K562 (cell line): ENCODE results near the gene SLC43A1. TPM values are rescaled to one million over a fixed set of nuclear protein-coding genes. Genes with fewer than 3 reads are reported as not detected.
A peak's percentile ranks its signal among the peaks of the same experiment; 100 is the strongest.

ENCODE experiments used
- ATAC-seq: fragments of 200-7000 bp; cut with Tn5 transposase; 3 replicates; pipeline ENCODE4 v1.9.1; 2020; ENCODE audit warnings: moderate library complexity
- BruUV-seq: library from RNA; stranded (reverse); fragments of 400-500 nt; replicated peaks from 2 replicates; lab custom pipeline; 2021; lab: Mats Ljungman, UMichigan
- CTCF ChIA-PET: fragments of 300-600 bp; formaldehyde crosslinking; extraction: SDS; loops from one replicate; lab custom pipeline; 2021; ENCODE audit warnings: low intra/inter-chr PET ratio; lab: Yijun Ruan, JAX
- POLR2A ChIA-PET: fragments of 300-600, 350-650 bp; sonication (Branson Sonifier 250); formaldehyde crosslinking; extraction: SDS; loops from one replicate; lab custom pipeline; 2021; ENCODE audit warnings: antibody characterized with exemption, inconsistent platforms; lab: Yijun Ruan, JAX
- DNase-seq, 4 experiments: peaks; one replicate each; pipeline versions ENCODE4 v3.0.0 to v3.0.0-alpha.2; 2011 to 2018; ENCODE audit warnings: low spot score in 3 of 4, mixed read lengths in 3 of 4; ENCODE audit errors: extremely low read depth in 1 of 4
- FAIRE-seq: peaks from 2 replicates; lab custom pipeline; 2011; peaks lifted over from hg19 to GRCh38; lab: Jason Lieb, UNC
- H2AFZ ChIP-seq: 2 replicates; pipeline ENCODE4 v1.6.0; 2011; ENCODE audit warnings: low read depth, low read length, control low read depth, inconsistent platforms
- H3K27ac ChIP-seq: fragments of 200-600 bp; 3 replicates; pipeline ENCODE4 v1.8.0; 2011; ENCODE audit warnings: low read depth, mild to moderate bottlenecking, control low read depth, inconsistent platforms, low read length, moderate library complexity, mixed read lengths; ENCODE audit errors: extremely low read depth
- H3K27me3 ChIP-seq, 2 experiments: fragments of 300-600 bp in 1 of 2; 2 replicates in 1 of 2; 3 replicates in 1 of 2; pipeline versions ENCODE4 v1.6.0 to v1.8.0; 2011; ENCODE audit warnings: inconsistent platforms in 2 of 2, low read length in 2 of 2, mild to moderate bottlenecking in 1 of 2, mixed read lengths in 1 of 2, moderate library complexity in 1 of 2; ENCODE audit not compliant: control insufficient read depth in 2 of 2, insufficient read depth in 2 of 2
- H3K36me3 ChIP-seq: fragments of 300-600 bp; 3 replicates; pipeline ENCODE4 v1.8.0; 2011; ENCODE audit warnings: mild to moderate bottlenecking, low read length, inconsistent platforms; ENCODE audit not compliant: control insufficient read depth, insufficient read depth
- H3K4me1 ChIP-seq, 2 experiments: fragments of 200-600 bp in 1 of 2; replicated peaks in 1 of 2; 2 replicates in 1 of 2; 3 replicates in 1 of 2; pipeline versions ENCODE4 v1.5.1 to v1.8.0; 2011; ENCODE audit warnings: inconsistent platforms in 2 of 2, low read length in 2 of 2, mild to moderate bottlenecking in 1 of 2, mixed read lengths in 1 of 2, moderate library complexity in 1 of 2; ENCODE audit not compliant: control insufficient read depth in 2 of 2, insufficient read depth in 2 of 2
- H3K4me2 ChIP-seq: 2 replicates; pipeline ENCODE4 v1.6.1; 2011; ENCODE audit warnings: low read length, control low read depth, inconsistent platforms, mixed read lengths; ENCODE audit not compliant: insufficient read depth
- H3K4me3 ChIP-seq: fragments of 200-600 bp; sonication (generic), shearing (Covaris generic); 2 replicates; pipeline ENCODE4 v1.5.1; 2016; ENCODE audit warnings: control low read depth, inconsistent platforms
- H3K79me2 ChIP-seq: fragments of 200-600 bp; 3 replicates; pipeline ENCODE4 v1.8.0; 2011; ENCODE audit warnings: low read length, inconsistent platforms; ENCODE audit not compliant: control insufficient read depth, insufficient read depth
- H3K9ac ChIP-seq, 2 experiments: 2 replicates each; pipeline versions ENCODE4 v1.6.0 to v1.6.1; 2011; ENCODE audit warnings: low read depth in 2 of 2, low read length in 2 of 2, control low read depth in 1 of 2, inconsistent platforms in 1 of 2, mild to moderate bottlenecking in 1 of 2, mixed read lengths in 1 of 2; ENCODE audit not compliant: insufficient read depth in 1 of 2
- H3K9me1 ChIP-seq: one replicate; pipeline ENCODE4 v1.6.0; 2011; ENCODE audit warnings: inconsistent platforms, mild to moderate bottlenecking, low read length, moderate library complexity; ENCODE audit not compliant: control insufficient read depth, insufficient read depth
- H3K9me3 ChIP-seq: replicated peaks from 2 replicates; pipeline ENCODE4 v1.5.1; 2011; ENCODE audit warnings: low read depth, low read length, inconsistent platforms; ENCODE audit not compliant: control insufficient read depth, insufficient read depth
- H4K20me1 ChIP-seq: replicated peaks from 2 replicates; pipeline ENCODE4 v1.6.1; 2011; ENCODE audit warnings: low read length, inconsistent platforms, mixed read lengths; ENCODE audit not compliant: control insufficient read depth, insufficient read depth
- CEBPG ChIP-seq, 3 experiments: fragments of 200-800 bp in 1 of 3; sonication (Bioruptor generic) in 1 of 3; sonication (generic) in 1 of 3; formaldehyde crosslinking in 1 of 3; IDR thresholded peaks in 2 of 3; conservative IDR thresholded peaks in 1 of 3; 2 replicates each; pipeline versions ENCODE4 v1.6.1 to v1.8.0; 2016 to 2022; ENCODE audit warnings: missing compliant biosample characterization in 2 of 3, missing genetic modification characterization in 2 of 3, mild to moderate bottlenecking in 1 of 3, missing genetic modification reagents in 1 of 3
- HIVEP1 ChIP-seq: fragments of 250-450 bp; sonication (Bioruptor Pico); IDR thresholded peaks from 2 replicates; pipeline ENCODE4 v1.4.0; 2020; ENCODE audit warnings: mild to moderate bottlenecking
- JUND ChIP-seq, 2 experiments: IDR thresholded peaks; 2 replicates in 1 of 2; 3 replicates in 1 of 2; pipeline ENCODE4 v1.6.1; 2011; ENCODE audit warnings: borderline replicate concordance in 2 of 2, low read depth in 2 of 2, low read length in 2 of 2, improper control_type of control experiment in 1 of 2, missing biosample characterization in 1 of 2, missing genetic modification characterization in 1 of 2, missing genetic modification reagents in 1 of 2
- NCOA6 ChIP-seq: fragments of 450-650 bp; IDR thresholded peaks from 2 replicates; pipeline ENCODE4 v1.6.1; 2017; ENCODE audit warnings: mild to moderate bottlenecking
- POLR2G ChIP-seq: fragments of 200-400 bp; formaldehyde crosslinking; IDR thresholded peaks from 2 replicates; pipeline ENCODE4 v1.6.1; 2017; ENCODE audit warnings: low read depth, mild to moderate bottlenecking, antibody characterized with exemption, low read length, moderate library complexity
- RBM25 ChIP-seq: fragments of 200-400 bp; formaldehyde crosslinking; IDR thresholded peaks from 2 replicates; pipeline ENCODE4 v1.6.1; 2018; ENCODE audit warnings: low read length, low read depth, moderate library complexity; ENCODE audit not compliant: severe bottlenecking
- WGBS: fragments of 100-300 bp; shearing (Covaris generic); methylation state at CpG from one replicate; pipeline ENCODE4 v1.1.6; 2016; ENCODE audit warnings: low coverage, mixed read lengths; ENCODE audit not compliant: insufficient coverage; ENCODE audit errors: missing lambda C conversion rate; 5-methylcytosine and 5-hydroxymethylcytosine counted together
- in situ Hi-C: fragments of 300-500 bp; cut with MboI; formaldehyde crosslinking; loops from 4 replicates; pipeline ENCODE4 v1.15.0; 2018; ENCODE audit warnings: inconsistent platforms, mixed read lengths
- intact Hi-C: fragments of 100-400 bp; cut with micrococcal nuclease; formaldehyde crosslinking; loops from 2 replicates; pipeline ENCODE4 v1.14.2; 2022
- polyA plus RNA-seq, 8 experiments: library from polyadenylated mRNA; depleted of rRNA in 4 of 8; stranded (reverse) in 5 of 8; unstranded in 3 of 8; fragments of >200 nt; fragmentation: Nextera tagmentation in 2 of 8; fragmentation: Illumina TruSeq in 1 of 8; extraction: Ambion mirVana in 2 of 8; extraction: Trizol in 1 of 8; gene quantifications; 2 replicates each; pipeline versions ENCODE4 v1.2.1 to v1.2.3, GENCODE V29; 2011 to 2014; ENCODE audit warnings: inconsistent platforms in 1 of 8, missing spikeins in 1 of 8
- total RNA-seq, 7 experiments: library from RNA; depleted of rRNA in 6 of 7; stranded (reverse); fragments of >200 nt in 6 of 7; fragmentation: Illumina TruSeq in 2 of 7; extraction: Trizol in 2 of 7; gene quantifications; 2 replicates each; pipeline versions ENCODE4 v1.2.1 to v1.2.3, GENCODE V29; 2011 to 2021; ENCODE audit warnings: low replicate concordance in 1 of 7
- TF ChIP-seq, protein P1 (sequence below), 2 experiments: fragments of 450-650 bp; formaldehyde crosslinking in 1 of 2; IDR thresholded peaks; 2 replicates each; pipeline versions ENCODE4 v1.4.0 to v1.6.1; 2014 to 2020; ENCODE audit warnings: mild to moderate bottlenecking in 2 of 2, borderline replicate concordance in 1 of 2, low read depth in 1 of 2
- TF ChIP-seq, protein P2 (sequence below), 3 experiments: fragments of 200-800 bp in 1 of 3; sonication (Bioruptor generic) in 1 of 3; sonication (generic) in 1 of 3; formaldehyde crosslinking in 1 of 3; IDR thresholded peaks; 2 replicates each; pipeline versions ENCODE4 v1.6.1 to v1.8.0; 2016 to 2022; ENCODE audit warnings: mild to moderate bottlenecking in 2 of 3, missing compliant biosample characterization in 2 of 3, missing genetic modification characterization in 2 of 3, missing genetic modification reagents in 1 of 3

Gene SLC43A1
- total and polyA plus RNA-seq, 9 of the 15 experiments (the other 6 are each of a cell fraction or from before 2014, with no cell fraction given): 2.6 to 41.8 (median 24.6) TPM

DNA sequence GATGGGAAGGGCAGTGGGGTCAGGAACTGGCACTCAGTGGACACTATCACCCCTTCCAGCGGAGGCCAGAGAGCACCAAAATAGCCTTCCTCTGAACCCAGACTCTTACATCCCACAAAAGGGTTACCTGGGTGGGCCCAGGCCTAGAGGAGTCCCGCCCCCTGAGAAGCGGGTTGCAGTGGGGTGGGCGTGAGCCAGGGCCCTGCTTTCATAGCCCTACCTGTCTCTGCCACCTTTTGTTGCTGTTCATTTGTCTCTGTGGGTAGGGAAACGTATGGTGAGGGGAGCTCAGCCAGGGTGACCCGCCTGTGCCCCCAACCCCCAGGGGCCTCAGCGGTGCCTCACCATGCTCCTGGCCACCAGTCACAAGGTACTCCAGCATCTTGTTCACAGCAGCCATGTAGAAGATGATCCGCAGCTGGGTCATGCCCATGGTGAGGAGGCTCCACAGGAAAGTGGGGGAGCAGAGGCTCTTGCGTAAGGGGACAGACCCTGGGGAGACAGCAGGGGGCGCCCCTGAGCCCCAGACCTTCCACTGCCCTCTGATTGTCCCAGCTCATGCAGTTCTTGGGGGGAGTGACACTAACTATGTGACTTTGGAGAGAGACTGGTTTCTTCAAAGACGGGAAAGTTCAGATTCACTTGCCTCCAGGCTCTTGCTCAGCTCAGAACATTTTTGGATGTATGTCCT is 24.0 kb downstream of the SLC43A1 start:
- FAIRE-seq: peak; percentile 83
- no peaks in the 10 kb centered on the region for H3K9me1 ChIP-seq
- H3K4me1 ChIP-seq: peaks cover 0 to 7% of the 10 kb centered on the region in 2 experiments; a peak in 2 of 5 replicates
- H3K79me2 ChIP-seq: no peaks in the 10 kb centered on the region
- 81% methylated on average over 11 of the region's 11 CpGs for WGBS
- H3K4me2 ChIP-seq: no peak overlapping the region
- in situ Hi-C loops (loop anchor here (5.0 kb wide), 1 partner anchor 36 kb away; no protein-coding TSS in a partner anchor), intact Hi-C loops (loop anchor here (5.0 kb wide), 1 partner anchor 34 kb away; no protein-coding TSS in a partner anchor)
- no peaks in the 10 kb centered on the region for H3K27me3 ChIP-seq
- ChIA-PET POLR2A (interaction anchor here (0.7 to 1.1 kb wide), 3 partner anchors 28 to 119 kb away, joined by 3 to 4 read pairs (median 4); no protein-coding TSS in a partner anchor), CTCF (interaction anchor here (0.6 to 5.1 kb wide), 5 partner anchors 29 to 154 kb away, joined by 3 to 51 read pairs (median 4); no protein-coding TSS in a partner anchor)
- H2AFZ ChIP-seq: no peak overlapping the region
- peaks cover 78% of the 10 kb centered on the region; the same call in 2 of the 3 replicates for H3K36me3 ChIP-seq
- H3K4me3 ChIP-seq: no peak overlapping the region
- H4K20me1 ChIP-seq: 0 out of 2 replicates have a peak, but pooled peaks cover 3% of the 10 kb centered on the region
- no peak overlapping the region; a peak in 1 of 4 replicates for H3K9ac ChIP-seq
- peak; percentile 68 to 76 (median 74) for DNase-seq
- ATAC-seq: peak; percentile 81
- H3K27ac ChIP-seq: no peak overlapping the region
- BruUV-seq: no TSS peak
- H3K9me3 ChIP-seq: no peaks in the 10 kb centered on the region
- TF ChIP-seq, protein P1, sequence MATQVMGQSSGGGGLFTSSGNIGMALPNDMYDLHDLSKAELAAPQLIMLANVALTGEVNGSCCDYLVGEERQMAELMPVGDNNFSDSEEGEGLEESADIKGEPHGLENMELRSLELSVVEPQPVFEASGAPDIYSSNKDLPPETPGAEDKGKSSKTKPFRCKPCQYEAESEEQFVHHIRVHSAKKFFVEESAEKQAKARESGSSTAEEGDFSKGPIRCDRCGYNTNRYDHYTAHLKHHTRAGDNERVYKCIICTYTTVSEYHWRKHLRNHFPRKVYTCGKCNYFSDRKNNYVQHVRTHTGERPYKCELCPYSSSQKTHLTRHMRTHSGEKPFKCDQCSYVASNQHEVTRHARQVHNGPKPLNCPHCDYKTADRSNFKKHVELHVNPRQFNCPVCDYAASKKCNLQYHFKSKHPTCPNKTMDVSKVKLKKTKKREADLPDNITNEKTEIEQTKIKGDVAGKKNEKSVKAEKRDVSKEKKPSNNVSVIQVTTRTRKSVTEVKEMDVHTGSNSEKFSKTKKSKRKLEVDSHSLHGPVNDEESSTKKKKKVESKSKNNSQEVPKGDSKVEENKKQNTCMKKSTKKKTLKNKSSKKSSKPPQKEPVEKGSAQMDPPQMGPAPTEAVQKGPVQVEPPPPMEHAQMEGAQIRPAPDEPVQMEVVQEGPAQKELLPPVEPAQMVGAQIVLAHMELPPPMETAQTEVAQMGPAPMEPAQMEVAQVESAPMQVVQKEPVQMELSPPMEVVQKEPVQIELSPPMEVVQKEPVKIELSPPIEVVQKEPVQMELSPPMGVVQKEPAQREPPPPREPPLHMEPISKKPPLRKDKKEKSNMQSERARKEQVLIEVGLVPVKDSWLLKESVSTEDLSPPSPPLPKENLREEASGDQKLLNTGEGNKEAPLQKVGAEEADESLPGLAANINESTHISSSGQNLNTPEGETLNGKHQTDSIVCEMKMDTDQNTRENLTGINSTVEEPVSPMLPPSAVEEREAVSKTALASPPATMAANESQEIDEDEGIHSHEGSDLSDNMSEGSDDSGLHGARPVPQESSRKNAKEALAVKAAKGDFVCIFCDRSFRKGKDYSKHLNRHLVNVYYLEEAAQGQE (IDR thresholded peaks at IDR 0.05; ENCODE audit: borderline replicate concordance): peak; percentile 46; the same call in 1 of the 2 replicates
- TF ChIP-seq, protein P1 (CRISPR knock-in tag; IDR thresholded peaks at IDR 0.05; ENCODE audit: low read depth): no peak
- TF ChIP-seq NCOA6 (no peak), POLR2G (peak; percentile 49), CEBPG (CRISPR knock-in tag; IDR thresholded peaks at IDR 0.05) (peak; percentile 96), CEBPG (tag; conservative IDR thresholded peaks at IDR 0.05 in 1 of 2, IDR thresholded peaks at IDR 0.05 in 1 of 2) (peak; percentile 82 to 93), JUND (IDR thresholded peaks at IDR 0.05; ENCODE audit: borderline replicate concordance, low read depth, low read length) (peak; percentile 39; the same call in 1 of the 2 replicates), JUND (tag; IDR thresholded peaks at IDR 0.05; ENCODE audit: borderline replicate concordance, low read depth, low read length) (no peak), RBM25 (no peak), HIVEP1 (CRISPR knock-in tag) (no peak)
- TF ChIP-seq, protein P2, sequence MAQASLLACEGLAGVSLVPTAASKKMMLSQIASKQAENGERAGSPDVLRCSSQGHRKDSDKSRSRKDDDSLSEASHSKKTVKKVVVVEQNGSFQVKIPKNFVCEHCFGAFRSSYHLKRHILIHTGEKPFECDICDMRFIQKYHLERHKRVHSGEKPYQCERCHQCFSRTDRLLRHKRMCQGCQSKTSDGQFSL (CRISPR knock-in tag; IDR thresholded peaks at IDR 0.05): peak; percentile 99
- TF ChIP-seq, protein P2 (tag; IDR thresholded peaks at IDR 0.05): peak in 1 of 2 experiments; percentile 82; a peak in 1 of 4 replicates
